B cell (primary cell): ENCODE results near the gene EGF. TPM values are rescaled to one million over a fixed set of nuclear protein-coding genes. Genes with fewer than 3 reads are reported as not detected.
"Not testable (repeated sequence)": the region's sequence is repeated elsewhere in the genome, so short reads cannot be mapped to it uniquely, and the experiment has no call there.

Experiments
- ATAC-seq: fragments of 200-7000 bp; cut with Tn5 transposase; one replicate; pipeline ENCODE4 v1.10.0; 2021; ENCODE audit warnings: low read depth, mild to moderate bottlenecking, moderate number of reproducible peaks, moderate library complexity
- CTCF ChIA-PET: fragments of 350-600 bp; sonication (Branson Sonifier 250); formaldehyde crosslinking; loops from one replicate; lab custom pipeline; 2021; ENCODE audit warnings: antibody characterized with exemption, inconsistent platforms; lab: Charles Lee
- POLR2A ChIA-PET: fragments of 350-600 bp; sonication (Branson Sonifier 250); formaldehyde crosslinking; loops from one replicate; lab custom pipeline; 2021; ENCODE audit warnings: antibody characterized with exemption; lab: Charles Lee
- DNase-seq: peaks from one replicate; pipeline ENCODE4 v3.0.0; 2013
- H2AFZ ChIP-seq: 2 replicates; pipeline ENCODE4 v1.6.1; 2012; ENCODE audit warnings: mild to moderate bottlenecking, low read depth, low read length; ENCODE audit not compliant: insufficient read depth, poor library complexity, severe bottlenecking
- H3K27ac ChIP-seq, 2 donors: 1 replicate in 1 of 2; 2 replicates in 1 of 2; pipeline ENCODE4 v1.5.1; 2012 to 2013; ENCODE audit warnings: low read length in 2 of 2, mild to moderate bottlenecking in 2 of 2, moderate library complexity in 1 of 2
- H3K27me3 ChIP-seq, 4 experiments: fragments of 200-600 bp in 1 of 4; sonication (generic) in 1 of 4; replicated peaks in 1 of 4; 1 replicate in 2 of 4; 2 replicates in 2 of 4; pipeline versions ENCODE4 v1.6.1 to v1.7.0; 2013 to 2016; ENCODE audit warnings: low read length in 3 of 4, mild to moderate bottlenecking in 2 of 4, mixed read lengths in 1 of 4, moderate library complexity in 1 of 4; ENCODE audit not compliant: insufficient read depth in 4 of 4, control insufficient read depth in 3 of 4; ENCODE audit errors: control extremely low read depth in 1 of 4
- H3K36me3 ChIP-seq, 2 experiments: replicated peaks in 1 of 2; 1 replicate in 1 of 2; 2 replicates in 1 of 2; pipeline versions ENCODE4 v1.6.1 to v1.7.1; 2013; ENCODE audit warnings: low read length in 1 of 2; ENCODE audit not compliant: insufficient read depth in 2 of 2, control insufficient read depth in 1 of 2; ENCODE audit errors: control extremely low read depth in 1 of 2, extremely low read depth in 1 of 2
- H3K4me1 ChIP-seq, 2 donors: fragments of 200-600 bp in 1 of 2; sonication (generic) in 1 of 2; 1 replicate in 1 of 2; 2 replicates in 1 of 2; pipeline versions ENCODE4 v1.5.1 to v1.6.1; 2013 to 2017; ENCODE audit warnings: low read length in 2 of 2; ENCODE audit not compliant: control insufficient read depth in 2 of 2, insufficient read depth in 2 of 2
- H3K4me2 ChIP-seq: replicated peaks from 2 replicates; pipeline ENCODE3; 2012; ENCODE audit warnings: mild to moderate bottlenecking, low read depth, low read length; ENCODE audit not compliant: poor library complexity, severe bottlenecking
- H3K4me3 ChIP-seq, 5 experiments: fragments of 200-600 bp in 1 of 5; sonication (generic) in 1 of 5; 1 replicate in 3 of 5; 2 replicates in 2 of 5; pipeline versions ENCODE4 v1.5.1 to v1.7.0; 2011 to 2016; ENCODE audit warnings: low read length in 4 of 5, mild to moderate bottlenecking in 4 of 5, low read depth in 2 of 5, control low read depth in 1 of 5, moderate library complexity in 1 of 5; ENCODE audit not compliant: insufficient read depth in 1 of 5; ENCODE audit errors: control extremely low read depth in 1 of 5, extremely low read depth in 1 of 5
- H3K79me2 ChIP-seq: fragments of 200-600 bp; sonication (generic); one replicate; pipeline ENCODE4 v1.6.0; 2016; ENCODE audit warnings: low read length; ENCODE audit not compliant: control insufficient read depth, insufficient read depth
- H3K9ac ChIP-seq: fragments of 200-600 bp; sonication (generic); 2 replicates; pipeline ENCODE4 v1.6.1; 2017; ENCODE audit warnings: mild to moderate bottlenecking, low read length, moderate library complexity
- H3K9me3 ChIP-seq, 3 donors: one replicate each; pipeline versions ENCODE4 v1.6.1 to v1.7.1; 2013; ENCODE audit warnings: low read length in 2 of 3; ENCODE audit not compliant: control insufficient read depth in 2 of 3, insufficient read depth in 1 of 3; ENCODE audit errors: control extremely low read depth in 1 of 3
- H4K20me1 ChIP-seq: 2 replicates; pipeline ENCODE4 v1.6.0; 2012; ENCODE audit warnings: mild to moderate bottlenecking, low read length; ENCODE audit not compliant: insufficient read depth, control insufficient read depth, poor library complexity, severe bottlenecking
- H3K27ac Mint-ChIP-seq: one replicate; pipeline ENCODE4 v1.8.0; 2021; ENCODE audit warnings: mixed read lengths
- H3K27me3 Mint-ChIP-seq: one replicate; pipeline ENCODE4 v1.8.0; 2021; ENCODE audit warnings: mixed read lengths
- H3K4me1 Mint-ChIP-seq: one replicate; pipeline ENCODE4 v1.8.0; 2021; ENCODE audit warnings: mixed read lengths
- H3K4me3 Mint-ChIP-seq: one replicate; pipeline ENCODE4 v1.8.0; 2021; ENCODE audit warnings: mixed read lengths
- H3K9me3 Mint-ChIP-seq: one replicate; pipeline ENCODE4 v1.8.0; 2022; ENCODE audit warnings: mixed read lengths; ENCODE audit not compliant: insufficient read depth
- EZH2 ChIP-seq: IDR thresholded peaks from 2 replicates; pipeline ENCODE4 v1.6.1; 2012; ENCODE audit warnings: borderline replicate concordance, low read depth, mild to moderate bottlenecking, moderate library complexity, low read length; ENCODE audit not compliant: insufficient read depth, poor library complexity, severe bottlenecking
- WGBS: methylation state at CpG from one replicate; pipeline ENCODE4 v1.1.5; 2013; ENCODE audit warnings: missing lambda C conversion rate; ENCODE audit not compliant: insufficient coverage; 5-methylcytosine and 5-hydroxymethylcytosine counted together
- intact Hi-C: fragments of 100-400 bp; cut with micrococcal nuclease; formaldehyde crosslinking; loops from one replicate; pipeline ENCODE4 v1.10.0; 2022
- polyA plus RNA-seq: library from polyadenylated mRNA; depleted of rRNA; stranded (reverse); fragments of >200 nt; gene quantifications from 2 replicates; pipeline ENCODE4 v1.2.3, GENCODE V29; 2012
- total RNA-seq, 2 donors: library from RNA; stranded (reverse); fragments of 120-200 nt in 1 of 2; gene quantifications; 1 replicate in 1 of 2; 2 replicates in 1 of 2; pipeline versions ENCODE4 v1.2.3 to v1.2.4, GENCODE V29; 2013 to 2022
- TF ChIP-seq, protein P1 (sequence below): fragments of 200-600 bp; IDR thresholded peaks from one replicate; pipeline ENCODE4 v1.8.0; 2022; ENCODE audit warnings: antibody characterized with exemption, mild to moderate bottlenecking

EGF gene
- total and polyA plus RNA-seq, 2 donors (not counting 1 experiment from before 2014, with no cell fraction given), result not detected

DNA sequence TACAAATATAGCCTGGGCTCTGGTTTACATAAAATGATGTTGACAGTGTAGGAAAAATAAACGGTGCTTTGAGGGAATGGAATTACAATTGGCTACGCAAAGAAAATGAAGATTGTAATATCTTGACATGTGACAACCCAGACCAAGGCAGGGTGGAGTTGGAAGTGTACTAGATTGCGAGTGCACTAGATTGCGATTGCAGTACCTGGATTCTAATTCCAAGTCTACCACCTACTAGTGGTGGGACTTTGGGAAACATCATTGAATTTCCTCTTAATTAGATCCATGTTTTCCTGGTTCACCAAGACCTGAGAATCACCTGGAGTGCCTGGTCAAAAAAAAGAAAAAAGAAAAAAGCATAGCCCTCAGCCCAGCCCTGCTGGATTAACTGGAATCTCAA, 18.6 kb downstream of the EGF start:
- WGBS, result 100% methylated on average over 3 of the region's 4 CpGs
- intact Hi-C loops, result no loop called here
- POLR2A ChIA-PET, result no interaction called here

DNA sequence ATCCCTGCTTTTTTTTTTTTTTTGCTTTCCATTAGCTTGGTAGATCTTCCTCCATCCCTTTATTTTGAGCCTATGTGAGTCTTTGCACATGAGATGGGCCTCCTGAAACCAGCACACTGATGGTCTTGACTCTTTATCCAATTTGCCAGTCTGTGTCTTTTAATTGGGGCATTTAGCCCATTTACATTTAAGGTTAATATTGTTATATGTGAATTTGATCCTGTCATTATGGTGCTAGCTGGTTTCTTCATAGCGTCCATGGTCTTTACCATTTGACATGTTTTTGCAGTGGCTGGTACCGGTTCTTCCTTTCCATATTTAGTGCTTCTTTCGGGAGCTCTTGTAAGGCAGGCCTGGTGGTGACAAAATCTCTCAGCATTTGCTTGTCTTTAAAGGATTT, 24.7 kb downstream of the EGF start:
- WGBS, result 100% methylated on average over 2 of the region's 3 CpGs
- H3K79me2 ChIP-seq, H3K4me3 ChIP-seq, H3K27ac ChIP-seq, H3K9me3 ChIP-seq, ATAC-seq, intact Hi-C loops, H3K4me3 Mint-ChIP-seq, H3K9ac ChIP-seq, H3K27me3 ChIP-seq, H4K20me1 ChIP-seq, H3K4me2 ChIP-seq, POLR2A ChIA-PET, H2AFZ ChIP-seq, DNase-seq, H3K9me3 Mint-ChIP-seq, H3K27ac Mint-ChIP-seq, H3K4me1 Mint-ChIP-seq, CTCF ChIA-PET, H3K4me1 ChIP-seq, H3K36me3 ChIP-seq: not testable (repeated sequence)
- peaks cover 34% of the 10 kb centered on the region for H3K27me3 Mint-ChIP-seq

More for the DNA sequence above, 18.6 kb downstream of the EGF start:
- H3K27ac ChIP-seq, result no peak overlapping the region
- Mint-ChIP-seq H3K4me3 (no peak overlapping the region), H3K4me1 (no peaks in the 10 kb centered on the region), H3K9me3 (no peaks in the 10 kb centered on the region), H3K27me3 (peaks cover 6% of the 10 kb centered on the region), H3K27ac (no peak overlapping the region)
- CTCF ChIA-PET, result no interaction called here
- ATAC-seq (no peak), DNase-seq (no peak)
- H3K9ac ChIP-seq, result no peak overlapping the region
- H3K4me3 ChIP-seq, result no peak overlapping the region
- no peaks in the 10 kb centered on the region for H3K27me3 ChIP-seq
- TF ChIP-seq, protein P1, sequence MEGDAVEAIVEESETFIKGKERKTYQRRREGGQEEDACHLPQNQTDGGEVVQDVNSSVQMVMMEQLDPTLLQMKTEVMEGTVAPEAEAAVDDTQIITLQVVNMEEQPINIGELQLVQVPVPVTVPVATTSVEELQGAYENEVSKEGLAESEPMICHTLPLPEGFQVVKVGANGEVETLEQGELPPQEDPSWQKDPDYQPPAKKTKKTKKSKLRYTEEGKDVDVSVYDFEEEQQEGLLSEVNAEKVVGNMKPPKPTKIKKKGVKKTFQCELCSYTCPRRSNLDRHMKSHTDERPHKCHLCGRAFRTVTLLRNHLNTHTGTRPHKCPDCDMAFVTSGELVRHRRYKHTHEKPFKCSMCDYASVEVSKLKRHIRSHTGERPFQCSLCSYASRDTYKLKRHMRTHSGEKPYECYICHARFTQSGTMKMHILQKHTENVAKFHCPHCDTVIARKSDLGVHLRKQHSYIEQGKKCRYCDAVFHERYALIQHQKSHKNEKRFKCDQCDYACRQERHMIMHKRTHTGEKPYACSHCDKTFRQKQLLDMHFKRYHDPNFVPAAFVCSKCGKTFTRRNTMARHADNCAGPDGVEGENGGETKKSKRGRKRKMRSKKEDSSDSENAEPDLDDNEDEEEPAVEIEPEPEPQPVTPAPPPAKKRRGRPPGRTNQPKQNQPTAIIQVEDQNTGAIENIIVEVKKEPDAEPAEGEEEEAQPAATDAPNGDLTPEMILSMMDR, result no peak
- no peak for TF ChIP-seq EZH2
- no peaks in the 10 kb centered on the region for H3K4me1 ChIP-seq
- no peaks in the 10 kb centered on the region for H4K20me1 ChIP-seq
- H3K79me2 ChIP-seq, result no peaks in the 10 kb centered on the region
- no peak overlapping the region for H2AFZ ChIP-seq
- H3K4me2 ChIP-seq, result no peak overlapping the region
- H3K9me3 ChIP-seq, result no peaks in the 10 kb centered on the region
- no peaks in the 10 kb centered on the region for H3K36me3 ChIP-seq
